NCI-H446 (cell line): ENCODE data around the gene PREX1.
A peak's percentile ranks its signal among the peaks of the same experiment; 100 is the strongest.

Experiments
- DNase-seq, 2 experiments: peaks; one replicate each; lab custom pipeline; 2025; lab: John Stamatoyannopoulos, UW

PREX1 gene

DNA sequence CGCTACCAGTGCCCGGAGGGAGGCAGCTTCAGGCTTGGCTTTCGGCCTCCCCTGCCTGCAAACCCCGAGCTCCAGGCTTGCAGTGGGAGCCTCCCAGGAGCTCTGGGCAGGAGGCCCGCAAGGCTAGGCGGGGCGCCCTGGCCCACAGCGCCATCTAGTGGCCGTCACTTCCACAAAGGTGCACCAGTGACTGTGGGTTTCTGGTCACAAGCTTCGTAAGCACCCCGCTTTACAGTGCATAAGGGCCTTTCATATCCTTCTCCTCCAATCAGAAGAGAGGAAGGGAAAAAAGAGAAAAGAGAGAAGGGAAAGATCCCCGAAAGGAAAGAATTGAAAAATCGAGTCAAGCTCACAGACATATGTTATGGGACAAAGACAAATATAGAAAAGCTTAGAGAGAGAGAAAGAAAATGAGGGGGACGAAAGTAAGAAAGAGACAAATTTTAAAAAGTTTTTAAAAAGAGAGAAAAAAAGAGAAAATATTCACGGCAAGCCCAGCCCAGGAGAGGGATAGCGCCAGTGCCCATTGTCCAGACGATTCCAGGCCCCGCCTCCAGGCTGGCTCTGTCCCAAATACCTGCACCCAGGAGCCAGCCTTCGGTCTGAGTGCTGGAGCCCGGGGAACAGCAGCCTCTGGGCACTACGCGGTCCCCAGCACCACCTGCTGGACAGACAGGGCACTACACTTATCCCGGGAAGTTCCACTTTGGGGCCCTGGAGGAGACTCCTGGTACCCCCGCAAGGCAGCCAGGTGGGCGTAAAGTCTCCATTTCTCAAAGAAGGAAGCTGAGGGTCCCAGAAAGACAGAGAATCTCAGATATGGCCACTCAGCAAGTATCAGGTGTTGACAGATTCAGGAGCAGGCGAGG, 207.1 kb downstream of the PREX1 start:
- DNase-seq, result peak; percentile 96 to 97

DNA sequence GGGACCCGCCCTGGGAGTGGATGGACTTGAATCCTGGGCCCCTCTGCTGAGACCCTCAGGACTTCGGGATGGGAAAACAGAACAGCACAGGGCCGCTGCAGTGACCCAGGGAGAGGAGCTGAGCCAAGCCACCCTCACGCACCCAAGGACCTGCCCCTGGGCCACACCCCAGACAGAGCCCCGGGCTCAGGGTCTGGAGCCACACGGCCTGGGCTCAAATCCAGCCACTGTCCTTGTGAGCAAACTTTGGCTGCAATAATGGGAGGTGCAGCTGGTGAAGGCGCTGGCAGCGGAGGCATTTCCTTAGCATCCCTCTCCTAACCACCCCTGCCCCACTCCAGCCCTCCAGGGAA, 207.7 kb downstream of the PREX1 start:
- DNase-seq, result no peak

DNA sequence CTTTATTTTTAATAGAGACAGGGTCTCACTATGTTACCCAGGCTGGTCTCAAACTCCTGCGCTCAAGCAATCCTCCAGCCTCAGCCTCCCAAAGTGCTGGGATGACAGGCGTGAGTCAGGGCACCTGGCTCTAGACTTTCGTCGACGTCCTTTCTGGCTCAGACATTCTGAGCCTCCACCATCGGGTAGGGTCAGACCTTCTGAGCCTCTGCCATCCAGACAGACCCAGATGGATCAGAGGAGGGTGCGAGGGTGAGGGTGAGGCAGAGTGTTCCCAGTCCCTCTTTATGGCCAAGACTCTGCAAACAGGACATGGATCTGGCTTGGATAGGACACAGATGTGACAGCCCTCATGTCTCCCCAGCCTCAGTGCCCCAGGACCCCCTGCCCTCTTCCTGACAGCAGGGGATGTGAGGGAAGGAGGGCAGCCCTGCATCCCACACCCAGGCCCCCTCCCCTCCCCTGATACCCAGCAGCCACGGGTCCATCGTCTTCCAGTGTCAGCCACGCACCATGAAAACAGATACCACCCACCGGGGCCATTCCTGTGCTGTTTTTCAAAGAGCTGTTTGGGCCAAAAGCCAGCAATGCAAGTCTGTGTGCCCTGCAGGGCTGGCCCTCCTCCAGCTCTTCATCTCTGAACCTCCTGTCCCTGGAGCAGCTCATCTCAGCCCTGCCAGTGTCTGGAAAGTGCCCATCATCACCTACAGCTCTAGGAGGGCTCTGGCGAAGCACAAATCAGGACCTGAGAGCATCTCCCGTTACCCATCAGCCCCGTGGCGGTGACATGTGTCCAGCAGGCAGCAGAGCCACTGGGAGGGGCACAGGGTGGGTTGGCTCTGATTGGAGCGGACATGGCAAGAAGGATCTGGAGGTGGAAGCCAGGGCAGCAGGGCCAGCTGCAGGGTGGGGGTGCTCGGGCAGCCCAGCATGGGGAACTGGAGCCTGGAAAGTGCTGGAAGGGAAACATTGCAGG, 208.4 kb downstream of the PREX1 start:
- peak; percentile 96 to 97 for DNase-seq

DNA sequence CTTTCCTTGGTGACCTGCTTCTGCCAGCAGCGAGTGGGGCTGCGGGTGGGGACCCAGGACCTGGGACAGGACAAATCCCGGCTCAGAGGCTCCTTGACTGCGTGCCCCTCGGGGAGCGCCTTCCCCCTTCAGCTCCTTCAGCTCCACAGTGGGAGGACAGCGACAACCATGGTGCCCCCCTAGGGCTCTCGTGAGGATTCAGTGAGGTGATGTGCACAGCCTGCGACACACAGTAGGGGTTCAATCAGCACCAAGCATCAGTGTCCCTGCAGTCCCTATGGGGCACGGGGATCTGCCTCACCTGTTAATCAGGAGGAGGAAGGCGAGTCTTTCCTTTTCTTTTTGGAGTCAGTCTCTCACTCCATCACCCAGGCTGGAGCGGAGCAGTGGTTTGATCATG, 209.2 kb downstream of the PREX1 start:
- no peak for DNase-seq

DNA sequence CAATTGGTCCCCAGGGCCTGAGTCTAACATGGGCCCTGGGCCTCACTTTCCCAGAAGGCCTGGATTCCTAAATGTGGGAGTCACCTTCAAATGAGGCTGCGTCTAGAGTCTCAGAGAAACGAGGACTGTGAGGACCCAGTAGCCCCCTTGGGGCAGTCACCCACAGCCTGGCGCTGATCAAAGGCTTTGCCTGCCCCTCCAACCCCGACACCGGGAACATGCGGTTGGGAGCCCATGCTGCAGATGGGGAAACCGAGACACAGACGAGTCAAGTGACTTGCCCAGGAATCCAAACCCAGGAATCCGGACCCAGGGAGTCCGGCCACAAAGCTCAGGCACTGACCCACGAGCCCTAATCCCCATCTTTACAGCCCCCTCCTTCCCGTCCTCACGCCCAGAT, 209.7 kb downstream of the PREX1 start:
- DNase-seq, result no peak

DNA sequence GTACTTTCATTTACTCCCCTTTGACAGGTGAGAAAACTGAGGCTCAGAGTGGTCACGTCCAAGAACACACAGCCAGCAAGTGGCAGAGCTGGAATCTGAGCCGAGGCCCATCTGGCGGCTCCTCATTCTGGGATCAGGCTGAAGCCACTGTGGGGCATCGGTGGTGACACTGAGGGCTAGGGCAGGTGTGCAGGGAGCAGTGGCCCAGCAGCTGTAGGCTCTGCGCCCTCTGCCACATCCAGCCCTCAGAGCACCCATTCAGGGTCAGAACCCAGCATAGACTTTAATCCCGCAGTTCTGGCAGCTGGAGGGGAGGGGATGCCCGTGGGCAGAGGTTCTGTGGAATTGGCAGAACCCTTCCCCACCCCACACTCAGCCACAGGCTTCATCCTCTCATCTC, 210.3 kb downstream of the PREX1 start:
- DNase-seq, result no peak

DNA sequence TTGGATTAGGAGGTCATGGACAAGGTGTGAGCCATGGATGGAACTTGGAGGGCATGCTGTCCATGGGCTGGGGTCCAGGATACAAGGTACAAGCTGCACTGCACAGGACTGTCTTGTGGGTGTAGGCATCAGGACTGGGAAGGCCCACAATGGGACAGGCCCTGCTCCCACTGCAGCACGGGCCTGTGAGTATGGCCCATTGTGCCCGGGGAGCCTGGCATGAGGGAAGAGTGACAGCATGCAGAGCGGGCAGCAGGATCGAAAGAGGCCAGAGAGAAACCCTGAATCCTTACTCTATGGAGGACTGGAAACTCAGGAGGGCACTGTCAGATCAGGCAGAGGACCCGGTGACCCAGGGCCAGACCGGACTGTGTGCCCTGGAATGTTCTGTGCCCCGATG, 211.3 kb downstream of the PREX1 start:
- DNase-seq, result no peak

DNA sequence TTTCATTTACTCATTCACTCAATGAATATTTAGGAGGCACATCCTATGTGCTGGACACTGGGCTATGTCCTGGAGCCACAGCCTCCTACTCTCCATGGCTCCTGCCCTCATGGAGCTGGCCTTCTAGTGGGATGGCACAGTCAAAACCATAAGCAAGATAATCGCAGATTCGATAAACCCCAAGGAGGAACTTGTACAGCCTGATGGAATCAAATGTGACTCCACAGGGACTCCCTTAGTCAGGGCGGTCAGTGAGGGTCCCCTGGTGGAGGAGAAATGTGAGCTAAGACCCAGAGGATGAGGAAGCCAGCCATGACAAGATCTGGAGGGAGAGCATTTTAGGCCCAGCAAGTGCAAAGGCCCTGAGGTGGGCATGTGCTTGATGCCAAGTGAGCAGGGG, 211.9 kb downstream of the PREX1 start:
- no peak for DNase-seq

DNA sequence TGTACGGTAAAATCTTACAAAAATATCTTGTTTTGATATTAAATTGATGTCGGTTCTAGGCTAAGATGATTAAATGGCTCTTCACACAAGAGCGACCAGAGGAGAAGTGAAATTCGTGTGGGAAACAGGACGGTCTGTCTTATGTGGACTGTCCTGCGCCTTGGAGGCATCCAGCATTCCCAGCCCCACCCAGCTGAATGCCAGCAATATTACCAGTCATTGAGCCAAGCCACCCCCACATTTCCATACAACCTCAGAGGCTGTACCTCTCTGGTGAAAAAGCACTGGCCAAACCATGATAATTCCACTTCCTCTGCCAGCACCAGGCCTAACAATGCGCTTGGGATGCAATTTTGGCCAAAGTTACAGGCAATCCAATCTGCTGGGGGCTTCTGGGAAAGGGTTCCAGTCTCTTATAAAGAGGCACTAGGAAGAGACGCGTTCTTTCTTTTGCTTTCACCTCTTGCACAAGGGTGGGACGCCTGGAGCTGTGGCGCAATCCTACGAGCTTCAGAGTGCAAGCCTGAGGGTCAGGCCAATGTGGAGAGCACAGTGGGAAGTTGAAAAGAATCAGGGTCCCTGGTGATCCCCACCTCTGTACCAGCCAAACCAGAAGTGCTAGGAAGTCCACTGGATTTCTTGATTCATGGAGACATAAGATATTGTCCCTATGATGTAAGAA, 213.1 kb downstream of the PREX1 start:
- no peak for DNase-seq

DNA sequence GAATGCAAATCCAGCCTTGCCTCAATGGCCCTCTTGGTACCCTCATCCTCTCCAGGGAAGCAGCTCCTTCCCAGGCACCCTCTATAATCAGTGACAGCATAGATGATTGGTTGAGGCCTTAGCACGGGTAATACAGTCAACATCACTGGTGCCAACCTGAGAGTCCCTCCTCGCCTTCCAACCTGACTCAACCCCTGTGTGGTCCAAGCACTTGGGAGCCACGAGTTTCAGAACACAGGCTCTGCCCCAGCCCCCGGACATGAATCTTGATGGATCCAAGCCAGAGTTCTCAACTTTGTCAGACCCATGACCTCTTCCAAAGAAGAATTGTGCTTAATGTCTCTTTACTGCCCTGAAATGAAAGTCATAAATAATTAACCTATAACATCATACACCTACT, 213.9 kb downstream of the PREX1 start:
- DNase-seq, result no peak

DNA sequence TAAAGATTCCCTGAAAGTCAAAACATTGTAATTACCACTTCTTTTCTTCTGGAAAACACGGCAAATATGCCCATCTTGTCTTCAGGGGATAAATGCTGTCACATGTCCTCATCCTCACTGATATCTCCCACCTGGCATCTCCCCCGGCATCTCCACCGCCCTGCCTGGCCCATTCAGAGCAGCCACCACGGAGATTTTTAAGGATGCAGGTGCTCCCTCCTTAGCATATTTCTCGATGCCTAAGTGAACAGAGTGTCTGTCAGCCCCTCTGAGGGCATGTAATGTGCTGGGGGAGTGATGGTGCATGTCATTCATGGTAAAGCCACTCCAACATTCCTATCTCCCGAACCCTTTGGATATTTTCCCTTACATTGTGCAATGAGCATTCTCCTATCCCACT, 215.5 kb downstream of the PREX1 start:
- no peak for DNase-seq

DNA sequence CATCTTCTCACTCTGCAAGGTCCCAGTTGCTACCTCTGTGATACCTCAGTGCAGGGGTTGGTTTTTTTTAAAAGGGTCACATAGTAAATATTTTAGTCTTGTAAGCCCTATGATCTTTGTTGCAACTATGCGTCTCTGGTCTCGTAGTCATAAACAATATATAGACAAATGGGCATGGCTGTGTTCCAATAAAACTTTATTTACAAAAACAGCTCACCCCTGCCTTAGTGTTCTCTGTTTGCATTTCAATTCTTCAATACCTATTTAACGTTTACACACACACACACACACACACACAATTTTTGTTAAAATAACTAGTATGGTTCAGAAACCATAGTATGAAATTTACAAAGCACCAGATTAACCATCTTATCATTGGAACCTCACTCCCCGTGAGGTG, 216.8 kb downstream of the PREX1 start:
- no peak for DNase-seq

DNA sequence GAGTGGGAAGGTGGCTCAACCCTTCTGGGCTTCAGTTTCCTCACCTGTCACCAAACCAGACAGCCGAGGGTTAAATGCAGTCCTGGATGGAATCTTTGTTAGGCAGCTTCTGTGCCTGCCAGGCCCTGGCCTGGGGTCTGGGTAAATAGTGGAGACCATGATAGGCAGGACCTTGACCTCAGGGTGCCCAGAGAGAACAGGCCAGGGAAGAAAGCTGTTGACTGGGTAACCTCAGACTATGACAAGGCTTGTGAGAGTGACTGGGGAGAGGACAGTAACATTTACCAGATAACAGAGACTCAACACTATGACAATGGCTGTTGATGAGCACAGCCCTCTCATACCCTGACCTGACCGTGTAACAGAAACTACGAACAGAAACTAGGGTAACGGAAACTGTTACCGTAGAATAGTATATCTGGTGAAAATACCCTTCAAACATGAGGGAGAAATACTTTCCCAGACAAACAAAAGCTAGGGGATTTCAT, 218.3 kb downstream of the PREX1 start:
- DNase-seq, result no peak

DNA sequence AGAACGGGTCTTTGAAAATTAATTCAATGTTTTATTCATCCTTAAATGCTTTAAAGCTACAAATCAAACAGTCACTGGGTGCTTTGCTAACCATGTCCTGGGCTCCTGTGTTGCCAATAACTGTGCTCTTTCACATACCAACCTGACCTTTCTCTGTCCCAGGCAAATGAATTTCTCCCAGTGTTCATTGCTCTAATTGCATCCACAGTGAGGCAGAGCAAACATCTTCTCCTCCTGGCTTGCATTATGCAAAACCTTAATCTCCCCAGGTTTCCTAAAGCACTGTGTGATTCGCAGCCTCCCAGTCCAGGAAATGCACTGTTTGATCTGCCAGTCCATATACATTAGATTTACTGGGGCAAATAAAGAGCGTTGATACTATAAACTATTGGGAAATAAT, 219.0 kb downstream of the PREX1 start:
- DNase-seq, result no peak

DNA sequence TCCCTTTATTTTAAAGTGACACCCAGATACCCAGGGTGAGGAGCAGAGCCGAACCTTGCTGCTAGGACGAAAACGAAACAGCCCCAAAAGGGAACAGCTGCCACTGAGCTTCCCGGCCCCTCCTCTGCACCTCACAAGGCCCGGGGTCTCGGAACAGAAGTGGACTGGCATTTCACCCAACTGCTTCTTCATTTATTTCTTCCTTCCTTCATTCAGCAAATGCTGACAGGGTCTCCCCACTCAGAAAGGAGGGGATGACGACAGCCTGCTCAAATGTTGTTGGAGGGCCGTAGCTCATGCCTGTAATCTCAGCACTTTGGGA, 220.3 kb downstream of the PREX1 start:
- no peak for DNase-seq

DNA sequence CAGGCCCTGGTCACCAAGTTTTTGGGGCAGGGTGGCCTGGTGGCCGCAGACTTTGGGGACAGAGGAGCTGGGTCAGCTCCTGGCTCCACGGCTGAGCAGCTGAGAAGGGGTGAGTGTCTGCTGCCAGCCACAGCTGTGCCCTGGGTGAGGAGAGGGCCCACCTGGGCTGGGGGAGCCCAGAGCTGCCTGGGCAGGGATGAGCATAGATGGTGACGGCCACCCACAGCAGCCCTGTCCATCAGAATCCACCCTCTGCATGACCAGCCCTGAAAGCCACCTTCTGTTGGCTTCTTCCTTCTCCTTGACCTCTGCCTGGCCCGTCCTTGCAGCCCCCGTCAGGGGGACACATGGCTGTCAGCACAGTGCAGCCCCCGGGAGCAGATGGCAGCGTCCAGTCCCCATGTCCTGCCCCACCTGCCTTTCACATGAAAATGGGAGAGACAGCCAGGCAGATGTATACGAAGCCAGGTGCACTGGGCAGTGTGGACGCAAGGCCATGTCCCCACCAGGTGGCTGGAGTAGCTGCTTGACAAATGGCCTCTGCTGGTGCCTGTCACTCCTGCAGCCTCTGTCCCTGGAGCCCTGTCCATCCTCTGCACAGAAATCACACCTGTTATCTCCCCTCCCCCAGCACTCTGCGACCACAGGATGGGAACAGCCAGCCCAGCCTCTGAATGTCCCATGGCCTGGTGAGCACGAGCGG, 220.8 kb downstream of the PREX1 start:
- DNase-seq, result no peak

DNA sequence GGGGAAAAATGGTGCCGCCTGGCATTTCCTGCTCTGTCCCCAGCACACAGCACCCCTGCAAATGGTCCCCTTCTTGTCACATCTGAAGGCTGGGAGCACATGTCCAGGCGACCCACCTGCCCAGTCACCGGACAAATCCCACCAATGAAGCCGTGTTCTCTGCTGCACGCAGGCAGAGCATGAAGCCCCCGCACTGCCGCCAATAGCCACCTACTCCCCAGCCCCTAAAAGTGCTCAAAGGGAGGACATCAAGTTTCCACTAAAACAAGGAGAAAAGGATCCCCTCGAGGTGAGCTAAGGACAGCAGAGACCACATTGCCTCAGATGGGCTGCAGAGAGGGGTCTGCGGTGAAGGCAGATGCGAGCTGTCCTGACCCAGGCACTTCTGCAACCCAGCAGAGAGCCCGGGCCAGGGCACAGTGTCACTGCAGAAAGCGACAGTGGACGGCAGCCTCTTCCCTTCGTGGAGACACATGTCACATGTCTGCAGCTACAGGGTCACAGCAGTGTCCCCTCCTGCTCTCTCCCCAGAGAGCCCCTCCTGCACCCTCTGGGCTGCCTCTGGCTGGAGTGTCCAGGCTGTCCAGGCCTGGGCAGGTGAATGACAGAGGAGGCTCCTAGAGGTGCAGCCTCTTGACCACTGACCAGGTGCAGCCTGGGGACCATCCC, 221.5 kb downstream of the PREX1 start:
- no peak for DNase-seq

DNA sequence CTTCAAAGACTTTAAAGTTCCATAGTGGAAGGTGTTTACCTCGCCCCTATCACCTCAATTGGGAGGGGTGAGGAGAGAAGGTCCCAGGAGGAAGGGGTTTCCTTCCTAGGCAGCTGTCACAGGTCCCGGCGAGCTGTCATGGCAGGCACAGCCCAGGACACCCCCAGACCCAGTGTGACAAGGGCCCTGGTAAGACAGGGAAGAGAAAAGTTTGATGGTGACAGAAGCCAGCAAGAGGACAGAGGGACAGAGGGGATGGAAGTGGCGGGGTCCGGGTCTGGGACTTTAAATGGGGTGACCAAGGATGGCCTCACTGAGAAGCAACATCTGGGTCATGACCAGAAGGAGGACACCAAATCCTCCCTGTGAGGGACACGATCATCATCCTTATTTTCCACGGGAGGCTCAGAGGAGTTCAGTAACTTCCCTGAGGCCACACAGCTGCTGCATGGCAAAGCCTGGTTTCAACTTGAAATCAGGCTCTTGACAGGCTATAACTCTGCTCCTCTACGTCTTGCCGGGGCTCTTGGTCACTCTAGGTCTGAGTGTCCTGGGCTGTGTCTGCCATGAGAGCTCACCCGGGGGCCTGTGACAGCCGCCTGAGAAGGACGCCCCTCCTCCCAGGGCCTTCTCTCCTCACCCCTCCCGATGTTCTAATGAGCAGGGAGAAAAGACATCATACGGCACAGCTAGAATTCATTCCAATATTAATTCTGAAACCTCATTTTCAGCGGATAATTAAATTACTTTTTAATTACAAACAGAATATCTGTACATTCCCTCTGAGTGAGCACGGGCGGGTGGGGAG, 222.2 kb downstream of the PREX1 start:
- DNase-seq, result no peak

DNA sequence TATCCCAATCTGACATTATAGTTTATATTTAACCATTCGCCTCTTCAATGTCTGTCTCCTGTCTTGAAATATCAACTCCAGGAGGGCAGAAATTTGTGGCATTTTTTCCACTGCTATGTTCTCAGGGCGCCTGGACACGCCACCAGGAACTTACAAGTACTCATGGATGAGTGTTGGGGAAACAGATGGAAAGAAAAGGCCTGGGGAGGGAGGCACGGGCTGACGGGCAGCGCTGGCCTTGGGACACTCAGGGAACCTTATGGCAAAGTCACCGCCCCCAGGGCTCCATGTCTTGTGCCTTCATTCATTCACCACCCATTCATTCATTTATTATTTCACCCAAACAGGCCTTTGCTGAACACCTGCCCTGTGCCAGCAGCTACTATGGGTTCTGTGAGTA, 222.9 kb downstream of the PREX1 start:
- no peak for DNase-seq

DNA sequence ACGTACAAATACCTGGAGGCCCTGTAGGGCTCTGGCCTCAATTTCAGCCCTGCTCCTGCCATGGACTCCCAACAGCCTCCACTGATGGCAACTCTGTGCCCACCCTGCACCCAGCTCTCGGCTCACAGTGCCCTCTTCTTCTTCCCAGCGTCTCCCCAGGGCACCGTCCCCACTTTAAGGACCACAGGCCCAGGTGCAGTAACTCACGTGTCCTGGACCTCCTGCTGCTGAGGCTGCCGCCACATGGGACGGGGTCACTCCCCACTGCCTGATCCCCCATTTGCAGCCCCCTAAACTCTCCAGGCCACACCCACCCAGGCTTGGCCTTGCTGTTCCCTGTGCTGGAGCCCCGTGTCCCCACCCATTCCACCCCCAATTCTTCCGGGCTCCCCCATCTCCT, 223.4 kb downstream of the PREX1 start:
- DNase-seq, result no peak
